ENCODE results near the gene RSPO3.

- no peak for TF ChIP-seq EZH2 (IDR thresholded peaks at IDR 0.05; ENCODE audit: insufficient read depth, poor library complexity, severe bottlenecking)
- no peak for TF ChIP-seq EZH2phosphoT487 (IDR thresholded peaks at IDR 0.05; ENCODE audit: insufficient read depth, low read depth)
Measured at GRCh38 chr6:127107916-127108315, 10.6 kb upstream of the RSPO3 start.

Data from GM23248 (cell line).